T1000 (cell line): Measurements from ENCODE around the gene ZNF25.
"Not testable (repeated sequence)": the region's sequence is repeated elsewhere in the genome, so short reads cannot be mapped to it uniquely, and the experiment has no call there.

Experiments
- DNase-seq: peaks from one replicate; lab custom pipeline; 2025; ENCODE audit warnings: mixed read lengths; lab: John Stamatoyannopoulos, UW

The ZNF25 gene

GRCh38 chr10:37947526-37947925 is 28.9 kb downstream of the ZNF25 start:
- DNase-seq = no peak

GRCh38 chr10:37937864-37938263 is 38.6 kb downstream of the ZNF25 start:
- no peak for DNase-seq

GRCh38 chr10:37934791-37935190 is 41.7 kb downstream of the ZNF25 start:
- DNase-seq = no peak

- no peak for DNase-seq
Measured at GRCh38 chr10:37930423-37930822, 46.0 kb downstream of the ZNF25 start.

- not testable (repeated sequence) for DNase-seq
Measured at GRCh38 chr10:37908165-37908564, 68.3 kb downstream of the ZNF25 start.

- no peak for DNase-seq
Measured at GRCh38 chr10:37906382-37906781, 70.1 kb downstream of the ZNF25 start.
